ENCODE data around the gene ROBO2.
A peak's percentile ranks its signal among the peaks of the same experiment; 100 is the strongest.

Gene ROBO2

DNA sequence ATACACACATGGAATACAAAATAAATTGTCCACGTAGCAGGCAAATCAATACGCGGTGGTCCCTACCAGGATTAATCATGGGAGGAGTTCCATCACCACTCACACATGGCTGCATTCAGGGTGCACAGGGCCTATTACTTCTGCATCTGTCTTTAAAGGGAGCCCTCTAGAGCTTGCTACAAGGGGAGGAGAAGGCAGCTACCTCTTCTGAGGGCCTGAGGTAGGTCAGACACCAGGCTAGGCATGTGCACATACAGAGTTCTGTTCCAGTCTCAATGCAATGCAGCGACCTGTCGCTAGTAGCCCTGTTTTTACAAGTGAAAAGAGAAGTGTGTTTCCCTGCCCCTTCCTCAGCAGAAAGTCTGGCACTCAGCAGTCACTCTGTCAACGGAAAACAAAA lies 102.7 kb downstream of the ROBO2 start:
- no peak for DNase-seq (ENCODE audit: extremely low spot score)
- CTCF ChIA-PET = interaction anchor here (0.6 kb wide), 1 partner anchor 1589 kb away, joined by 3 read pairs; no protein-coding TSS in a partner anchor

GRCh38 chr3:77146004-77146403 lies 106.1 kb downstream of the ROBO2 start:
- CTCF ChIA-PET = no interaction called here
- DNase-seq (ENCODE audit: extremely low spot score) = no peak
- TF ChIP-seq FOXK2 (IDR thresholded peaks at IDR 0.05) (no peak), FOXA1 (IDR thresholded peaks at IDR 0.05) (no peak), LEF1 (IDR thresholded peaks at IDR 0.05; ENCODE audit: borderline replicate concordance) (no peak), L3MBTL2 (conservative IDR thresholded peaks at IDR 0.05) (no peak), SP1 (IDR thresholded peaks at IDR 0.05) (no peak)
- POLR2A ChIA-PET = no interaction called here

More for the DNA sequence above, 102.7 kb downstream of the ROBO2 start:
- POLR2A ChIA-PET = no interaction called here
- no peak for TF ChIP-seq FOXM1 (IDR thresholded peaks at IDR 0.05; ENCODE audit: borderline replicate concordance)
- TF ChIP-seq ELF4 (IDR thresholded peaks at IDR 0.05) = no peak
- no peak for TF ChIP-seq L3MBTL2 (conservative IDR thresholded peaks at IDR 0.05)
- no peak for TF ChIP-seq SP1 (IDR thresholded peaks at IDR 0.05)
- no peak for TF ChIP-seq SUZ12 (IDR thresholded peaks at IDR 0.05)
- TF ChIP-seq FOXK2 (IDR thresholded peaks at IDR 0.05) = no peak
- TF ChIP-seq CTBP1 (IDR thresholded peaks at IDR 0.05; ENCODE audit: borderline replicate concordance) = no peak
- TF ChIP-seq HDGF (IDR thresholded peaks at IDR 0.05; ENCODE audit: borderline replicate concordance) = no peak
- no peak for TF ChIP-seq LEF1 (IDR thresholded peaks at IDR 0.05; ENCODE audit: borderline replicate concordance)
- TF ChIP-seq NFRKB (IDR thresholded peaks at IDR 0.05) = no peak
- TF ChIP-seq, protein P1, sequence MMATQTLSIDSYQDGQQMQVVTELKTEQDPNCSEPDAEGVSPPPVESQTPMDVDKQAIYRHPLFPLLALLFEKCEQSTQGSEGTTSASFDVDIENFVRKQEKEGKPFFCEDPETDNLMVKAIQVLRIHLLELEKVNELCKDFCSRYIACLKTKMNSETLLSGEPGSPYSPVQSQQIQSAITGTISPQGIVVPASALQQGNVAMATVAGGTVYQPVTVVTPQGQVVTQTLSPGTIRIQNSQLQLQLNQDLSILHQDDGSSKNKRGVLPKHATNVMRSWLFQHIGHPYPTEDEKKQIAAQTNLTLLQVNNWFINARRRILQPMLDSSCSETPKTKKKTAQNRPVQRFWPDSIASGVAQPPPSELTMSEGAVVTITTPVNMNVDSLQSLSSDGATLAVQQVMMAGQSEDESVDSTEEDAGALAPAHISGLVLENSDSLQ (IDR thresholded peaks at IDR 0.05) = no peak
- no peak for TF ChIP-seq FOXA1 (IDR thresholded peaks at IDR 0.05)
- no peak for TF ChIP-seq TARDBP (IDR thresholded peaks at IDR 0.05)
- no peak for TF ChIP-seq ZNF384 (IDR thresholded peaks at IDR 0.05)
- no peak for TF ChIP-seq ARNT (IDR thresholded peaks at IDR 0.05)
- no peak for TF ChIP-seq BHLHE40 (IDR thresholded peaks at IDR 0.05; ENCODE audit: borderline replicate concordance)

- CTCF ChIA-PET = interaction anchor here (0.6 to 2.0 kb wide), 2 partner anchors 11 to 18 kb away, joined by 4 to 6 read pairs; no protein-coding TSS in a partner anchor
- POLR2A ChIA-PET = no interaction called here
- TF ChIP-seq FOXK2 (IDR thresholded peaks at IDR 0.05) (no peak), ARNT (IDR thresholded peaks at IDR 0.05) (no peak), ELF4 (IDR thresholded peaks at IDR 0.05) (no peak), HDGF (IDR thresholded peaks at IDR 0.05; ENCODE audit: borderline replicate concordance) (no peak)
- TF ChIP-seq, protein P1 (IDR thresholded peaks at IDR 0.05) = peak; percentile 2; the same call in 1 of the 2 replicates
- DNase-seq (ENCODE audit: extremely low spot score) = peak; percentile 17
These were observed 108.1 kb downstream of the ROBO2 start for GRCh38 chr3:77147836-77148578.

GRCh38 chr3:77149382-77149781 lies 109.5 kb downstream of the ROBO2 start:
- POLR2A ChIA-PET = no interaction called here

DNA sequence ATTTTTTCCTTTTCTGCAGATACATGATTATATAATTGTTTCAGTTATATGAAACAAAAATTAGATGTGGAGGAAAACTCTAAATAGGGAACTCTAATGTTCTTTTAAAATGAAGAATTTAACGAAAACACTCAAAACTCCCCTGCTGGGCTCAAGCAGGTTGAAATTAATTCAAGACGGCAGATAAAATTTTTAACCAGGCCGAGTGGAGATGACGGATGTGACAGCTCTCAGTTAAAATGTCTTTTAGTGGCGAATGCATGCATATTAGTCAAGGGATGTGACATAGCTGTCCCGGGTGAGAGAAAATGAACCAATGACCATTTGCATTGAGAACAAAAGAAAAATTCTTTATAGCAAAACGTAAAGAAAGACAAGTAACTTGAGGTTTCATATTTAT lies 110.1 kb downstream of the ROBO2 start:
- POLR2A ChIA-PET = no interaction called here

More at GRCh38 chr3:77149382-77149781, 109.5 kb downstream of the ROBO2 start:
- TF ChIP-seq HDGF (IDR thresholded peaks at IDR 0.05; ENCODE audit: borderline replicate concordance) = no peak
- TF ChIP-seq, protein P1 (IDR thresholded peaks at IDR 0.05) = 0 out of 2 replicates have a peak, but pooled peaks have one; percentile 14
- no peak for TF ChIP-seq SUZ12 (IDR thresholded peaks at IDR 0.05)
- no peak for TF ChIP-seq SP1 (IDR thresholded peaks at IDR 0.05)
- TF ChIP-seq CTBP1 (IDR thresholded peaks at IDR 0.05; ENCODE audit: borderline replicate concordance) = no peak
- TF ChIP-seq BHLHE40 (IDR thresholded peaks at IDR 0.05; ENCODE audit: borderline replicate concordance) = no peak
- CTCF ChIA-PET = interaction anchor here (0.7 to 2.0 kb wide), 2 partner anchors 10 to 339 kb away, joined by 4 to 6 read pairs; no protein-coding TSS in a partner anchor
- no peak for DNase-seq (ENCODE audit: extremely low spot score)

DNA sequence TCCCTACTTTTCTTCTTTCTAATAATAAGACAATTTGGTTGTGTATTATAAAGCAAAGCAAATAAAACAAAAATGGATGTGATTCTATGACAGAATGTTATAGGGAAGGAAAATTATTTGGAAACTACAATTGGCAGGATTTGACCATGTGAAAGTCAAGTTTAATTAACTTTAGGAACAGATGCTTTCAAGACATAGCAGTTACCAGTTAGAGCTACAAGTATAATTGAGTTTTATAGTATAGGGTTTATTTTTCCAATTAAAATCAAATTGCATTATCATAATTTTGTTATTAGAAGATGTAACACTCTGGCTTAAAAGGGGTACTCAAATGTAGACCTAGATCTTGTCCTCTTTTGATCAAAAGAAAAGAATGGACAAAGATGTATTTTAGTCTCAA lies 110.9 kb downstream of the ROBO2 start:
- TF ChIP-seq CTBP1 (IDR thresholded peaks at IDR 0.05; ENCODE audit: borderline replicate concordance) (no peak), SUZ12 (IDR thresholded peaks at IDR 0.05) (no peak), HDGF (IDR thresholded peaks at IDR 0.05; ENCODE audit: borderline replicate concordance) (no peak), FOXA1 (IDR thresholded peaks at IDR 0.05) (no peak), FOXK2 (IDR thresholded peaks at IDR 0.05) (no peak), BHLHE40 (IDR thresholded peaks at IDR 0.05; ENCODE audit: borderline replicate concordance) (no peak), SP1 (IDR thresholded peaks at IDR 0.05) (no peak), L3MBTL2 (conservative IDR thresholded peaks at IDR 0.05) (no peak), NFRKB (IDR thresholded peaks at IDR 0.05) (no peak), ARNT (IDR thresholded peaks at IDR 0.05) (no peak), LEF1 (IDR thresholded peaks at IDR 0.05; ENCODE audit: borderline replicate concordance) (no peak), ELF4 (IDR thresholded peaks at IDR 0.05) (no peak), TARDBP (IDR thresholded peaks at IDR 0.05) (no peak), FOXM1 (IDR thresholded peaks at IDR 0.05; ENCODE audit: borderline replicate concordance) (no peak), ZNF384 (IDR thresholded peaks at IDR 0.05) (no peak)
- TF ChIP-seq, protein P1 (IDR thresholded peaks at IDR 0.05) = no peak
- POLR2A ChIA-PET = no interaction called here
- CTCF ChIA-PET = no interaction called here
- DNase-seq (ENCODE audit: extremely low spot score) = no peak

More for the DNA sequence above, 110.1 kb downstream of the ROBO2 start:
- TF ChIP-seq, protein P1 (IDR thresholded peaks at IDR 0.05) = peak; percentile 80
- TF ChIP-seq LEF1 (IDR thresholded peaks at IDR 0.05; ENCODE audit: borderline replicate concordance) = no peak
- DNase-seq (ENCODE audit: extremely low spot score) = no peak
- CTCF ChIA-PET = no interaction called here

Measured in HEK293T (cell line).